HepG2 (cell line): ENCODE measurements around the gene ARHGAP4. TPM values are rescaled to one million over a fixed set of nuclear protein-coding genes. Genes with fewer than 3 reads are reported as not detected.

Source experiments
- ATAC-seq: fragments of 200-7000 bp; cut with Tn5 transposase; 3 replicates; pipeline ENCODE4 v1.9.1; 2020; ENCODE audit warnings: mild to moderate bottlenecking, moderate library complexity
- BruUV-seq: library from RNA; stranded (reverse); fragments of 400-500 nt; replicated peaks from 2 replicates; lab custom pipeline; 2021; lab: Mats Ljungman, UMichigan
- CTCF ChIA-PET: fragments of 300-600 bp; formaldehyde crosslinking; extraction: SDS; loops from one replicate; lab custom pipeline; 2021; ENCODE audit warnings: low total read pairs, inconsistent platforms, low intra/inter-chr PET ratio; lab: Yijun Ruan, JAX
- POLR2A ChIA-PET: fragments of 350-600 bp; sonication (Branson Sonifier 250); formaldehyde crosslinking; loops from one replicate; lab custom pipeline; 2020; ENCODE audit warnings: antibody characterized with exemption, inconsistent platforms; lab: Yijun Ruan, JAX
- DNase-seq: peaks from one replicate; pipeline ENCODE4 v3.0.0-alpha.2; 2015; ENCODE audit warnings: low spot score
- FAIRE-seq: peaks from 3 replicates; lab custom pipeline; 2011; peaks lifted over from hg19 to GRCh38; lab: Jason Lieb, UNC
- H2AFZ ChIP-seq: one replicate; pipeline ENCODE4 v1.6.1; 2011; ENCODE audit warnings: low read length, inconsistent platforms
- H3K27ac ChIP-seq: fragments of 300-600 bp; 3 replicates; pipeline ENCODE4 v1.8.0; 2011; ENCODE audit warnings: mixed run types, mild to moderate bottlenecking, mixed read lengths, low read length, inconsistent platforms; ENCODE audit not compliant: insufficient read depth; ENCODE audit errors: extremely low read length
- H3K27me3 ChIP-seq, 2 experiments: fragments of 200-600 bp in 1 of 2; 2 replicates in 1 of 2; 3 replicates in 1 of 2; pipeline versions ENCODE4 v1.6.0 to v1.8.0; 2011; ENCODE audit warnings: low read length in 2 of 2, mild to moderate bottlenecking in 2 of 2, moderate library complexity in 2 of 2, inconsistent platforms in 1 of 2; ENCODE audit not compliant: insufficient read depth in 2 of 2, control insufficient read depth in 1 of 2
- H3K36me3 ChIP-seq, 2 experiments: fragments of 200-600 bp in 1 of 2; replicated peaks in 1 of 2; 2 replicates in 1 of 2; 3 replicates in 1 of 2; pipeline versions ENCODE4 v1.5.1 to v1.8.0; 2011; ENCODE audit warnings: low read length in 2 of 2, inconsistent platforms in 1 of 2; ENCODE audit not compliant: insufficient read depth in 2 of 2, control insufficient read depth in 1 of 2
- H3K4me1 ChIP-seq: 2 replicates; pipeline ENCODE4 v1.5.1; 2012; ENCODE audit warnings: low read length, inconsistent platforms; ENCODE audit not compliant: insufficient read depth
- H3K4me2 ChIP-seq: 2 replicates; pipeline ENCODE4 v1.6.0; 2011; ENCODE audit warnings: low read depth, low read length, inconsistent platforms
- H3K4me3 ChIP-seq, 3 experiments: fragments of 200-600 bp in 1 of 3; sonication (generic), shearing (Covaris generic) in 1 of 3; replicated peaks in 1 of 3; 2 replicates each; pipeline ENCODE4 v1.5.1; 2011 to 2016; ENCODE audit warnings: low read length in 3 of 3, inconsistent platforms in 2 of 3, low read depth in 2 of 3, mild to moderate bottlenecking in 2 of 3, control low read depth in 1 of 3, mixed read lengths in 1 of 3; ENCODE audit not compliant: insufficient read depth in 1 of 3
- H3K79me2 ChIP-seq: one replicate; pipeline ENCODE4 v1.6.1; 2011; ENCODE audit warnings: low read length, inconsistent platforms; ENCODE audit not compliant: insufficient read depth
- H3K9ac ChIP-seq: 2 replicates; pipeline ENCODE4 v1.6.0; 2011; ENCODE audit warnings: mild to moderate bottlenecking, low read depth, low read length, inconsistent platforms; ENCODE audit not compliant: insufficient read depth
- H3K9me3 ChIP-seq: 2 replicates; pipeline ENCODE4 v1.5.1; 2012; ENCODE audit warnings: mild to moderate bottlenecking, low read length
- H4K20me1 ChIP-seq: 2 replicates; pipeline ENCODE4 v1.6.0; 2011; ENCODE audit warnings: inconsistent platforms, mild to moderate bottlenecking, low read length, moderate library complexity; ENCODE audit not compliant: insufficient read depth
- ATF3 ChIP-seq: sonication (generic); formaldehyde crosslinking; IDR thresholded peaks from 2 replicates; pipeline ENCODE4 v1.4.0; 2020; ENCODE audit warnings: missing genetic modification reagents
- DMAP1 ChIP-seq: IDR thresholded peaks from 2 replicates; pipeline ENCODE4 v1.6.1; 2016
- ELK4 ChIP-seq: sonication (generic); formaldehyde crosslinking; IDR thresholded peaks from 2 replicates; pipeline ENCODE4 v1.9.0; 2021; ENCODE audit warnings: missing genetic modification reagents, borderline replicate concordance
- HNF4G ChIP-seq, 2 experiments: sonication (generic) in 1 of 2; formaldehyde crosslinking in 1 of 2; IDR thresholded peaks; 2 replicates each; pipeline versions ENCODE4 v1.4.0 to v1.6.1; 2011 to 2020; ENCODE audit warnings: borderline replicate concordance in 2 of 2, low read depth in 2 of 2, mild to moderate bottlenecking in 2 of 2, low read length in 1 of 2, missing genetic modification reagents in 1 of 2, moderate library complexity in 1 of 2
- HOXA7 ChIP-seq: sonication (generic); formaldehyde crosslinking; IDR thresholded peaks from 2 replicates; pipeline ENCODE4 v1.8.1; 2022; ENCODE audit warnings: mild to moderate bottlenecking, missing genetic modification reagents, moderate library complexity
- MXI1 ChIP-seq: IDR thresholded peaks from 3 replicates; pipeline ENCODE4 v1.6.1; 2012; ENCODE audit warnings: low read depth, low read length, inconsistent platforms, borderline replicate concordance
- MYC ChIP-seq: sonication (generic); formaldehyde crosslinking; IDR thresholded peaks from 2 replicates; pipeline ENCODE4 v1.9.0; 2021; ENCODE audit warnings: missing genetic modification reagents, borderline replicate concordance
- NAIF1 ChIP-seq: sonication (generic); formaldehyde crosslinking; IDR thresholded peaks from 2 replicates; pipeline ENCODE4 v1.5.0; 2020; ENCODE audit warnings: mild to moderate bottlenecking, missing genetic modification reagents, borderline replicate concordance
- PHF20 ChIP-seq: sonication (generic); formaldehyde crosslinking; IDR thresholded peaks from 2 replicates; pipeline ENCODE4 v1.5.0; 2020; ENCODE audit warnings: mild to moderate bottlenecking, missing genetic modification reagents
- POGK ChIP-seq: sonication (generic); formaldehyde crosslinking; conservative IDR thresholded peaks from 2 replicates; pipeline ENCODE4 v1.8.0; 2022; ENCODE audit warnings: mild to moderate bottlenecking, moderate library complexity, missing genetic modification reagents
- POLR2A ChIP-seq, 2 experiments: IDR thresholded peaks; 2 replicates each; pipeline ENCODE4 v1.6.1; 2011; ENCODE audit warnings: low read depth in 2 of 2, low read length in 2 of 2, mild to moderate bottlenecking in 1 of 2, moderate library complexity in 1 of 2; ENCODE audit not compliant: insufficient read depth in 1 of 2
- RFX5 ChIP-seq: IDR thresholded peaks from 2 replicates; pipeline ENCODE4 v1.6.1; 2011; ENCODE audit warnings: low read depth, low read length, improper control_type of control experiment
- TAF1 ChIP-seq: sonication (generic); formaldehyde crosslinking; IDR thresholded peaks from 2 replicates; pipeline ENCODE4 v1.4.0; 2020; ENCODE audit warnings: missing genetic modification reagents
- TFDP1 ChIP-seq: IDR thresholded peaks from 2 replicates; pipeline ENCODE4 v1.6.1; 2016; ENCODE audit warnings: missing compliant biosample characterization, missing genetic modification reagents, borderline replicate concordance
- TOPORS ChIP-seq: sonication (generic); formaldehyde crosslinking; IDR thresholded peaks from 2 replicates; pipeline ENCODE4 v1.8.0; 2023; ENCODE audit warnings: mild to moderate bottlenecking, missing genetic modification reagents
- YY1 ChIP-seq: IDR thresholded peaks from 2 replicates; pipeline ENCODE4 v1.6.1; 2011; ENCODE audit warnings: low read length, low read depth, moderate library complexity, mild to moderate bottlenecking; ENCODE audit not compliant: insufficient read depth, insufficient replicate concordance
- ZFP41 ChIP-seq: sonication (generic); formaldehyde crosslinking; IDR thresholded peaks from 2 replicates; pipeline ENCODE4 v1.4.0; 2020; ENCODE audit warnings: mild to moderate bottlenecking, missing genetic modification reagents, borderline replicate concordance
- ZNF746 ChIP-seq: sonication (generic); formaldehyde crosslinking; IDR thresholded peaks from 2 replicates; pipeline ENCODE4 v1.8.0; 2022; ENCODE audit warnings: mild to moderate bottlenecking, missing genetic modification reagents
- WGBS: methylation state at CpG from one replicate; pipeline ENCODE4 v1.1.6; 2017; ENCODE audit warnings: low lambda C conversion rate; 5-methylcytosine and 5-hydroxymethylcytosine counted together
- in situ Hi-C: cut with HindIII; loops from 2 replicates; pipeline ENCODE4 v1.10.0; 2017; ENCODE audit warnings: low pct_unique_long_range_greater_than_20kb; ENCODE audit not compliant: extremely low pct_ligation_motif_present
- intact Hi-C: fragments of 100-400 bp; cut with micrococcal nuclease; formaldehyde crosslinking; loops from one replicate; pipeline ENCODE4 v1.10.0; 2022; ENCODE audit not compliant: unreplicated experiment
- polyA plus RNA-seq, 8 experiments: library from polyadenylated mRNA; depleted of rRNA in 3 of 8; stranded (reverse) in 7 of 8; unstranded in 1 of 8; fragments of >200 nt; fragmentation: Illumina TruSeq in 4 of 8; extraction: Trizol in 4 of 8; gene quantifications; 2 replicates each; pipeline versions ENCODE4 v1.2.1 to v1.2.3, GENCODE V29; 2011 to 2016; ENCODE audit warnings: low read depth in 4 of 8, missing spikeins in 1 of 8, mixed read lengths in 1 of 8; ENCODE audit not compliant: insufficient read depth in 1 of 8
- total RNA-seq, 5 experiments: library from RNA; depleted of rRNA; stranded (reverse); fragments of >200 nt; fragmentation: Illumina TruSeq; extraction: Trizol; gene quantifications; 2 replicates each; pipeline ENCODE4 v1.2.3, GENCODE V29; 2016; ENCODE audit warnings: low read depth in 1 of 5

The ARHGAP4 gene
- total and polyA plus RNA-seq, 2 of the 13 experiments (the other 11 are each of a cell fraction or from before 2014, with no cell fraction given): 0.57 to 0.64 TPM

- ATAC-seq (peak; percentile 37), FAIRE-seq (peak; percentile 78), DNase-seq (peak; percentile 75)
- H3K4me3 ChIP-seq: peak within 1 kb of the TSS; percentile 85 to 90 (median 89)
- peaks cover 54% of the 10 kb centered on the region for H3K4me1 ChIP-seq
- peaks cover 29% of the 10 kb centered on the region for H4K20me1 ChIP-seq
- H3K27ac ChIP-seq: peak within 1 kb of the TSS; percentile 100
- peaks cover 0 to 11% of the 10 kb centered on the region in 2 experiments; a peak in 2 of 5 replicates for H3K36me3 ChIP-seq
- H3K9me3 ChIP-seq: no peaks in the 10 kb centered on the region
- whole genome bisulfite sequencing: no CpG with 5 or more reads among the region's 96 CpGs
- intact Hi-C loops: loop anchor here (2.0 kb wide), 1 partner anchor 41 kb away; no protein-coding TSS in a partner anchor
- no peak within 1 kb of the TSS for H2AFZ ChIP-seq
- no TSS peak for BruUV-seq
- peak within 1 kb of the TSS; percentile 80 for H3K4me2 ChIP-seq
- H3K9ac ChIP-seq: peak within 1 kb of the TSS; percentile 100
- no peaks in the 10 kb centered on the region; a peak in 1 of 5 replicates for H3K27me3 ChIP-seq
- ChIA-PET CTCF (no interaction called here), POLR2A (interaction anchor here (1.0 to 6.3 kb wide), 6 partner anchors 25 to 48 kb away, joined by 3 to 54 read pairs (median 9); partner anchors contain the start of gene NAA10)
- H3K79me2 ChIP-seq: peaks cover 50% of the 10 kb centered on the region
- in situ Hi-C loops: loop anchor here (5.0 kb wide), 1 partner anchor 41 kb away; no protein-coding TSS in a partner anchor
- TF ChIP-seq PHF20 (CRISPR knock-in tag): peak; percentile 50; the same call in 1 of the 2 replicates
- no peak for TF ChIP-seq HOXA7 (CRISPR knock-in tag)
- peak; percentile 42; the same call in 1 of the 3 replicates for TF ChIP-seq MXI1
- TF ChIP-seq NAIF1 (CRISPR knock-in tag): no peak
- TF ChIP-seq DMAP1 (CRISPR knock-in tag): no peak; the same call in 1 of the 2 replicates
- TF ChIP-seq ZFP41: peak; percentile 44; the same call in 1 of the 2 replicates
- peak in 1 of 2 experiments; percentile 77; a peak in 2 of 4 replicates for TF ChIP-seq POLR2A (IDR thresholded peaks at IDR 0.05; ENCODE audit: insufficient read depth in 1 of 2, low read depth in 2 of 2, low read length in 2 of 2)
- TF ChIP-seq ATF3: peak; percentile 75
- 0 out of 2 replicates have a peak, but pooled peaks have one; percentile 26 for TF ChIP-seq ZNF746
- peak; percentile 25; the same call in 1 of the 2 replicates for TF ChIP-seq TFDP1 (CRISPR knock-in tag)
- peak; percentile 59; the same call in 1 of the 2 replicates for TF ChIP-seq RFX5
- TF ChIP-seq YY1: peak; percentile 90
- 0 out of 2 replicates have a peak, but pooled peaks have one; percentile 18 for TF ChIP-seq POGK
- TF ChIP-seq HNF4G (IDR thresholded peaks at IDR 0.05; ENCODE audit: borderline replicate concordance, low read depth, low read length): no peak
- TF ChIP-seq HNF4G (CRISPR knock-in tag; IDR thresholded peaks at IDR 0.05; ENCODE audit: borderline replicate concordance, low read depth): no peak
- no peak for TF ChIP-seq TOPORS (CRISPR knock-in tag)
- peak; percentile 84 for TF ChIP-seq TAF1 (CRISPR knock-in tag)
- no peak for TF ChIP-seq ELK4
- TF ChIP-seq MYC (CRISPR knock-in tag): peak; percentile 67
These were observed 45.6 kb upstream of the ARHGAP4 start, which contains the start of gene HCFC1 for GRCh38 chrX:153971450-153972367. Gene HCFC1 (minus strand): TSS chrX:153971818. CDS start chrX:153970840, 978 bp downstream.
